Suppressor macrophage (primary cell): ENCODE results near the gene TCEAL3.
A peak's percentile ranks its signal among the peaks of the same experiment; 100 is the strongest.
"Not testable (repeated sequence)": the region's sequence is repeated elsewhere in the genome, so short reads cannot be mapped to it uniquely, and the experiment has no call there.

Experiments used
- DNase-seq, 4 experiments: peaks; one replicate each; pipeline ENCODE4 v3.0.0-alpha.2; 2020 to 2022

The TCEAL3 gene

DNA sequence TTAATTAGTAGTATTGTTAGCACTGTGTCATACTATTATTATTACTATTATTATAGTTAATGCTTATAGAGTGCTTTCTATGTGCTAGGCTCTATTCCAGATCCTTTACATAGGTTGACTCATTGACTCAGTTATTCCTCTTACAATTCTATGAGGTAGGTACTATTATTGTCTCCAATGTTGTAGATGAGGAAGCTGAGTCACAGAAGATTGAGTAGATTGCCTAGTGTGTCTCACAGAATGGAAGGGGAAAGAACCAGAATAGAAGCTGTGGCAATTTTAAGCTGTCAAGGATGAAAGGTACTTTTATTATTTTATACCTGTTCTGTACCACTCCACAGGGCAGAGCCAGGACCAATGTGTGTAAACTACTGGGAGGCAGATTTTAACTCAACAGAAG is 19.1 kb downstream of the TCEAL3 start:
- DNase-seq, result peak in 3 of 4 experiments; percentile 4 to 55 (median 34)

DNA sequence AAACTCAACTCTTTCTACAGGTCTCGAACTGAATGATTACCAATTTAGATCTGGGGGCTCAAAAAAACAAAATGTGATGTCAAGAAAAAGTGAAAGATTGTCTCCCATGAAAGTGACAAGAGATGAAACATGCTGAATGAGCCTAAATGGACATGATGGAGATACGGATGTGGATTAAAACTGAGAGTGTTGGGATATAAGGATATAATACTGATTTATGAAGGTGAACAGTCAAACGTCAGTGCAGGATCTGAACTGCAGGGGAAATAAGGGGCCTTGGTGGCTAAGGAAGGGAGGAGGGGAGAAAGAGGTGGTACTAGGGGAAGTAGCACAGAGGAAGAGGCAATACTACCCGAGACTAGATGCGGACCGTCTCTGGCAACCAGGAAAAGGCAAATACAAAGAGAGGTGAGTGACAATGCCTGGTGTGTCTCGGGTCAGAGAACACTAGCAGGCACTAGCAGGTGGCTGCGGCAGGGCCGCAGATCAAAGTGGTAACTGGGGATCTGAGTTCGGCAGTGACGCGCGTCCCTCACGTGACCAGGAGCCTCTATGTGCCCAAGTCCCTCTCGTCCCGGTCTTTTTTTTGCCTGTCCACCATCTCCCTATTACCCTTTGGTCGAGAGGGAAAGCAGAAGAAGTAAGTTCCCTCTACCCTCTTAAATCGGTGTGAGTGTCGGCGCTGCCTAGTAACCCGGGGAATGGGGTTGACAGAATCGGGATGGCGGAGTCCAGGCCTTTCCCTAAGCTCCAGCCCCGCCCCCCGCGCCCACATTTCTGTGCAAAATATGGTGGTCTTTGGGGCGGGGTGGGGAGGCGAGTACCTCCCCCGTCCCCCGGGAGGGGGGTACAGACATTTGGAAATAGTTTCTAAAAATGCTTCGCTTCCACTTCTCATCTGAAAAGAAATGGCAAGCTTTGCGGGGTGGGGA is 20.9 kb downstream of the TCEAL3 start, which contains the start of gene TCEAL1:
TCEAL1 (plus strand) TSS at position 590 of the 932 bp plus-strand sequence. CDS start 942 bp downstream, outside the sequence.
- peak; percentile 17 to 58 (median 44) for DNase-seq

DNA sequence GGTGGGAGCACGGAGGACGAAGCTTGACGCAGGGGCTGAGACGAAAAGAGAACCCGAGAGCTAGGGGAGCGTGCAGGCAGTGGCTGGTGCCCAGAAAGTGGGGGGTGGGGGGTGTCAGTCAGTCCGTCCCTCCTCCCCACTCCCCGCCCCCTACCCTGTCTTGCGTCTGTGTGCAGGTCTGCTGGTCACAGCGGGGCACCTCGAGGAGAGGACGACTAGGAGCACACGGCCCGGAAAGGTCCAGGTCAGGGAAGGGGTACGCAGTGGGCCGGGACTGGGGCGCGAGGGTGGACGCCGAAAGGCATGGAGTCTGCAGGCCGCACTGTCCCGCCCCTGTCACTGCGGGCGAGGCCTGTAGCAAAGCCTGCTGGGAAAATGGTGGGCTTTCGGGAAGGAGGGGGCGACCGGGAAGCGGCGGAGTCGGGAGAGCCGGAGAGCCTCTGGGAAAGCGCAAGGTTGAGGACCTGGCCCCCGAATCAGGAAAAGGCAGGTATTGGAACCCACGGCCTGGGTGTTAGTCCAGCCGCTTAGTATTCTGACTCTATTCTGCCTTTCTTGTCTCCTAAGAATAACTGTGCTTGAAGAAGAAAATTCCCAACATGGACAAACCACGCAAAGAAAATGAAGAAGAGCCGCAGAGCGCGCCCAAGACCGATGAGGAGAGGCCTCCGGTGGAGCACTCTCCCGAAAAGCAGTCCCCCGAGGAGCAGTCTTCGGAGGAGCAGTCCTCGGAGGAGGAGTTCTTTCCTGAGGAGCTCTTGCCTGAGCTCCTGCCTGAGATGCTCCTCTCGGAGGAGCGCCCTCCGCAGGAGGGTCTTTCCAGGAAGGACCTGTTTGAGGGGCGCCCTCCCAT is 21.8 kb downstream of the TCEAL3 start:
- DNase-seq, result peak; percentile 29 to 73 (median 52)

DNA sequence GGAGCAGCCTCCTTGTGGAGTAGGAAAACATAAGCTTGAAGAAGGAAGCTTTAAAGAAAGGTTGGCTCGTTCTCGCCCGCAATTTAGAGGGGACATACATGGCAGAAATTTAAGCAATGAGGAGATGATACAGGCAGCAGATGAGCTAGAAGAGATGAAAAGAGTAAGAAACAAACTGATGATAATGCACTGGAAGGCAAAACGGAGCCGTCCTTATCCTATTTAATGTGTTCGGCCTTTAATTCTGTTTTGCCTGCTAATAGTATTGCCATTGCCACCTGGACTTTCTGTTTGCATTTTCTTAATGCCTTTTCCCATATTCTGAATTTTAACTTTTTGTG is 22.4 kb downstream of the TCEAL3 start:
- DNase-seq, result no peak

DNA sequence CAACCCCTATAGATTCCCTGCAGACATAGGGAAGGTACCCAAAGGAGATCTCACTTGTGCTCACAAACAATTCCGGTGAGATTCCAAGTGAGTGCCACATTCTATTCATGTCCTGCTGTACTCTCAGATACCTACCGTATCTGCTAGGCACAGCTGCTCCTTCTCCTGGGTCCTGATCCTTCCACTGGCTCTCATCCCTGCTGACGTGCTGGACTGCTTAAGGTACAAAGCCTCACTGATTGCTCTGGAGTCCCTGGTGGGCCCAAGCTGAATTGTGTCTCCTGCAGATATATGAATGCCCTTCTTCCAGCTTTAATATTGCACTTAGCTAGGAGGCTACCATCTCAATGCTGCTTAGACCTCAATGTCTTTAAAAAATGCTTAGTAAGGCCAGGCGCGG is 23.4 kb downstream of the TCEAL3 start:
- DNase-seq, result no peak

DNA sequence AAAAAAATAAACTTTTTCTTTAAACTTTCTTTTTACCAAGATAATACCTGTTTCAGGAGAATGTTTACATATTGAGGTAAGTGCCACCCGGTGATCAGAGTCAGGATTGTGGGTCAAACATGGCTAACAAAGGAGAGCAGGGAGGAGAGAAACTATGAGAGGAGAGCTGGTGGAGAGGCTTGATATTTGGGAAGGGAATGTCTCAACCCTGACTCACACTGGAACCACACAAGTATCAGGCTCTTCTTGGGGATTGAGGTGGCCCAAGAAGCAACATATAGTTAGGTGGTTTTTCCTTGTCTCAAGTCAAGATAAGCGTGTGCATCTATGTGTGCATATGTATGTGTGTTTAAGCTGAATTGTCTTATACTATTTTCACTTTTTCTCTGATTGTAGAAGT is 27.7 kb downstream of the TCEAL3 start:
- DNase-seq, result no peak

DNA sequence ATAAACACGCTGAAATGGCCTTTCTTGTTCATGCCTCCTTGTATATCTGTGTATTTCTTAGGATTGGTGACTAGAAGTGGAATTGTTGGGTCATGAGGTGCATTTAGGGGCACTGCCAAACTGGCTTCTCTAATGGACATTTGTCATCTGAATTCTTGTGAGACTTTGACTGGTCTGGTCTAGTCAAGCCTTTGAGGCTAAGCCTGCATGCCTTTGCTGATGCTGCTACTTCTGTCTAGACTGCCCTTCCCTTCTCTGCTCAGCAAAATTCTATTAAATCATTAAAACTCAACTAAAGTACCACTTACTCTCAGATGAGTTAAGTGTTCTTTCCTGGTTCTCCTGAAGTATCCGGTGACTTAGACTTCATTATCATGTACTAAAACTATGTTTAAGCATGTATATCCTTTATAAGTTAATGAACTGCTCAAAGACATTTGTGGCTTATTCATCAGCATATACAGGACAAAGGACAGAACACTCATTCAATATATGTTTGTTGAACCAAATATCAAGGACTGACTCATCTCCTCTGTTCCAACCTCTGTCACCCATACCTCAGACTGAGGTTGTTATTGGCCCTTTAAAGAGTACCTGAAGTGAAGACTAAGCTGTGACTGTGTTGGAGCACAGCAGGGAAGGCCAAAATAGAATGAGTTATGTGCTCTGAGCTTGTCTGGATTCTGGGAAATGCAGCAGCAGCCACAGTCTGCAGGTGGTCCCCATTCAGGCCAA is 30.0 kb downstream of the TCEAL3 start:
- no peak for DNase-seq

DNA sequence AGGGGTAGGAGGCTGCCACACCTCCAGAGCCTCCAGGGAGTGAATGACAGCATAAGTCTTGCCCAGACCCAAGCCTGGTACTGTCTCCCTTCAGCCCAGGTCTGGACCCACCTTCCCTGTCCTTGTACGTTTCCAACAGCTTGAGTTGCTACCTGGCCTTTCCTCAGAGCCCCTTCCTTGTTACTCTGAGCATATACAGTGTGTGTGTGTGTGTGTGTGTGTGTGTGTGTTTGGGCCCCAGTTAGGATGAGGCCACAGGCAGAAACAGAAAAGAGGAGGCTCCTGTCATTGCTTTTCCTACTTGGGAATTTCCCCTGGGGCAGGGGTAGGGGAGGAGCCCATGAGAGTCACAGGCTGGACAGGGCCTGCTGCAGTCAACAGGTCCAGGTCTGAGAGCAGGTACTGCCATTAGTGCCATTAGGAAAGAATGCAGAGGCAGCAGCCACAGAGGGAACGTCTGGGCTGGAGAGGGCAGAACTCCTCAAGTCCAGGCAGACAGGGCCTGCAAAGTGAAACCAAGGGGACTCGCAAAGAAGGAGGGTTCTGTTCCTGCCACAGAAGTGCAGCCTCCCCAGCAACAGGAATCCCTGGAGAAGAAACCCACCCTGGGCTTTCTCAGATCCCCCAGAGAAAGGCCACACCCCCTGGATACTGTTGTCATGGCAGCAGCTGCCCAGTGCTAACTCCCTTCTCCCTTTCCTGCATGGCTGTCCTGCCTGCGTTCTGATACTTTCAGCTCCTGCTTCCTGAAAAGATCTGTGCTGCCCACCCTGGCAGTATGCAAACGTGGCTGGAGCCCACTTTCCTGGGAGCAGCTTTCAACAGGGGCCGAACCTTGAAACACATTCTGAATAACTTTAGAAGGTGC is 30.9 kb downstream of the TCEAL3 start:
- DNase-seq, result not testable (repeated sequence)

DNA sequence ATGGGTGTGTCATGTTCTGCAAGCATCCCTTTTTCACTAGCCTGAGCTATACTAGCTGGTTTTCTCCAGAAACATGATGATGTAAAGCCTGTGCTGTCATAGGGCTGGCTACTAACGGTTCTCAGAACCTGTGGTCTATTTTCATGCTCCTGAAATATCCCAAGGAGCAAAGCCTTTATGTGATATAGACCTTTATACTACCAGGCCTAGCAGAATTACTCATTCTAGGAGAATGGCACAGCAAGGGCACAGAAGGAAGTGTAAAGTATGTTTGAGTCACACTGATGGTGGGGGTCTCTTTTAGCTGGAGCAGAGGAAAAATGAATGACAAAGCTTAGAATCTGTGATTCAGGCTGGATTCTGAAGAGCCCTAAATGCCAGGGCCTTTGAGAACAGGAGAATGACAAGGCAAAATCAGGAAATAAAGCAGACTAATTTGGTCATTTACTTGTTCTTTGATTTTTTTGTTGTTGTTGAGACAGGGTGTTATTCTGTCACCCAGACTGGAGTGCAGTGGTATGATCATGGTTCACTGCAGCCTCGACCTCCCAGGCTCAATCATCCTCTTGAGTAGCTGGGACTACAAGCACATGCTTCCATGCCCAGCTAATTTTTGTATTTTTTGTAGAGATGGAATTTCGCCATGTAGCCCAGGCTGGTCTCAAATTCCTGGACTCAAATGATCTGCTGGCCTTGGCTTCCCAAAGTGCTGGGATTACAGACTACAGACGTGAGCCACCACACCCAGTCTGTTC is 32.8 kb downstream of the TCEAL3 start:
- DNase-seq, result no peak

DNA sequence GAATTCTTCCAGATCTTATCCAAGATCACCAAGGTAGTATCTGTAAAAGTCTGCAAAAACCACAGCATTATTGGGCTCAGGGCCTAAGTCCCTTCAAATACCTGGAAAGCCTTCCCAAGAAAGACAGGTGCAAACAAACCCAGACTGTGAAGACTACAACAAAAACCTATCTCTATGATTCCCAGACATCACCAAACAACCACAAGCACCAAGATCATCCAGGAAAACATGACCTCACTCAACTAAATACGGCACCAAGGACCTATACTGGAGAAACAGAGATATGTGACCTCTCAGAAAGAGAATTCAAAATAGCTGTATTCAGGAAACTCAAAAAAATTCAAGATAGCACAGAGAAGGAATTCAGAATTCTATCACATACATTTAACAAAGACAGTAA is 36.4 kb downstream of the TCEAL3 start:
- no peak for DNase-seq

DNA sequence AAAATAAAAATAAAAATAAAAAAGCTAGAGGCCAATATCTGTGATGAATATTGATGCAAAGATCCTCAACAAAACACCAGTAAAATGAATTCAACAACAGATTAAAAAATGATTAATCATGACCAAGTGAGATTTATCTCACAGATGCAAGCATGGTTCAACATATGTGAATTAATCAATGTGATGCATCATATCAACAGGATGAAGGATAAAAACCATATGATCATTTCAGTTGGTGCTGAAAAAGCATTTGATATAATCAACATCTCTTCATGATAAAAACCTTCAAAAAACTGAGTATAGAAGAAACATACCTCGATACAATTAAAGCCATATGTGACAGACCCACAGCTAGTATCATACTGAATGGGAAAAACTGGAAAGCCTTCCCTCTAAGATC is 39.9 kb downstream of the TCEAL3 start:
- no peak for DNase-seq

DNA sequence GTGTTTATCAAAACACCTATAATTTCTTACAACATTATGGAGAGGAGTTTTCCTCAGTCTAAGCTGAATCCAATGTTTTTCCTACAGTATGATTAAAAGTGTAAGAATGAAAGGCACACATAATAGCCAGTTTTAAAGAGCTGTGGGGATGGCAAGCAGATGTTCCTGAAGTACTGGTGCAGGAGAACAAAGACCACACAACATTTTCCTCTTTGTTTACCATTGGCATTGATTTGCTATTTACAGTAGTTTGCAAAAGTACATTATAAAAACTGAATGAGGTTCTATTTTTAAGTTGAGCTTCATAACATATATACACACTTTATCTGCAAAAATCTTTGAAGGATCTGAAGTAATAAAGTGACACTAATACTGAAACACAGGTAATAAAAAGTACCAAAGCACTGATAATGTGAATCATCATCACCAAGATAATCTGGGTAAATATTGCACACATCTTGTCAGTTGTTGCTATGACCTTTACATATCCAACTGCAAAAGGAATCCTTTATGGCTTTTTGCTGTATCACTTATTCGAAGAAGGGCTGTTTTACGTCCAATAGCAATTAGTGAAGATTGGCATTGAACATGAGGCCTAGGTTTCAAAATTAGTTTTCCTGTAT is 43.5 kb downstream of the TCEAL3 start:
- no peak for DNase-seq

DNA sequence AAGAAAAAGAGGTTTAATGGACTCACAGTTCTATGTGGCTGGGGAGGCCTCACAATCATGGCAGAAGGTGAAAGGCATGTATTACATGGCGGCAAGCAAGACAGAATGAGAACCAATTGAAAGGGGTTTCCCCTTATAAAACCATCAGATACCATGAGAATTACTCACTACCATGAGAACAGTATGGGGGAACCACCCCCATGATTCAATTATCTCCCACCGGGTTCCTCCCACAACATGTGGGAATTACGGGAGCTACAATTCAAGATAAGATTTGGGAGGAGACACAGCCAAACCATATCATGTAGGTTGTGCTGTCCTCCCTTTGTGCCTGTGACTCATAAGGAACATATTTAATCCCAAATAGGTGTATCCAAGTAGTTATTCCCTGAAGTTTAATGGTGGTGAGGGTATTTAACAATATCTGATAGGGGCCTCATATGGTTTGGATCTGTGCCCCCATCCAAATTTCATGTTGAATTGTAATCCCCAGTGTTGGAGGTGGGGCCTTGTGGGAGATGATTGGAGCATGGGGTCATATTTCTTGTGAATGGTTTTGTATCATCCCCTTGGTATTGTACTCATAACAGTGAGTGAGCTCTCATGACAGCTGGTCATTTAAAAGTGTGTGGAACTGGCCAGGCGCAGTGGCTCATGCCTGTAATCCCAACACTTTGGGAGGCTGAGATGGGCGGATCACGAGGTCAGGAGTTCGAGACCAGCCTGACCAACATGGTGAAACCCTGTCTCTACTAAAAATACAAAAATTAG is 47.7 kb downstream of the TCEAL3 start:
- not testable (repeated sequence) for DNase-seq

DNA sequence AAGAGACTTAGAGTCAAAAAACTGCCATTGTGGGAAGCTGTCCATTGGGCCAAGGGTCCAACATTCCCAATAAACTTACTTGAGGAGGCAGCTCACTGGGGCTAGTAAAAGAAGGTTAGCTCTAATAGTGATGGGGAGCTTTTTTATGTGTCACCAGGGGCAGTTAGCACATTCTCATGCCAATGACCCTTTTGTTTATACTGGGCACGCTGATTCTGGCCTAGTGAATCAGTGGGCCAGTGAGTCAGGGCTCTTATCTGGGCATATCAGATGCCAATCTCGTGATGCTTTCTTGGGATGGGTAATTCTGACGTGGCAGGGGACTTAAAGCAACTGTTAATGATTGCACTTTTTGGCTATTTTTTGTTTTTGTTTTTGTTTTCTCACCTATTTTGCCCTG is 48.9 kb downstream of the TCEAL3 start:
- DNase-seq, result no peak

DNA sequence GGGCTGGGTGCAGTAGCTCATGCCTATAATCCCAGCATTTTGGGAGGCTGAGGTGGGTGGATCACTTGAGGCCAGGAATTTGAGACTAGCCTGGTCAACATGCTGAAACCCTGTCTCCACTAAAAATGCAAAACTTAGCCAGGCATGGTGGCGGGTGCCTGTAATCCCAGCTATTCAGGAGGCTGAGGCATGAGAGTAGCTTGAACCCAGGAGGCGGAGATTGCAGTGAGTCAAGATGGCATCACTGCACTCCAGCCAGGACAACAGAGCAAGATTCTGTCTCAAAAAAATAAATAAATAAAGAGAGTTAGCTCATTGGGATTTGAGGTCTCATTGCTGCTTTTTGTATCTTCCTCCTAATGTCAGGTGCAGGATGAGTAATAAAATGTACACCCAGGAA is 49.3 kb downstream of the TCEAL3 start:
- not testable (repeated sequence) for DNase-seq

DNA sequence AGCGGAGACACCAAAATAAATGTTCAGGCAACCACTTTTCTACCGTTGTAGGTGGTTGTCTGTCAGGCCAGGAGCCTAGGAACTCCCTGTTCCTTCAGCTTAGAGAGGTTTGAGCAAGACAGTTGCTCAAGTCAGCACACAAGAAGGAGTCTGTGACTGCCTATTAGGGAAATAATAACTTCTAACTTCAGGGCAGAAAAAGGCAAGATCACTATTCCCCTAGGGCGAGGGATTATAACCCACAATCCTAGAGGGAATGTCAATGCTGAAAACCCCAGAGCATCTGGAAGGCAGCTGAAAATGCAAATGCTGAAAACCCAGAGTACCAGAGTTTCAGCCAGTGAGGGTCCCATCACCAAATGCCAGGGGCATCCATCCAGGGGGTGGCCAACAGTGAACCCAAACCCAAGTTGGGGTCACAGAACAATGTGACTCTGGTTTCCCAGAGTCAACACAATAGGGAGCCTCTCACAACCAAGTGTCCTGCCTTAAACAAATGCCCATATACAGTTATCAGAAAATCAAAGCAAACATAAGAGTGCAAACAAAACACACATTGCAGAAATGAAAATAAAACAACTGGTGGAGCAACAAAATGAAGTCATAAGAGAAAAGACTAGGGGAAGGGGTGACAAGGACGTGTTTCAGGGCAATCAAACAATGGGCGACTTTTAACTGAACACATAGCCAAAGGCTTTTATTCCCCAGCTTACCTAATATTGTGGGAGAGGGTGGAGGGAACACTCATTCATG is 51.1 kb downstream of the TCEAL3 start:
- no peak for DNase-seq

DNA sequence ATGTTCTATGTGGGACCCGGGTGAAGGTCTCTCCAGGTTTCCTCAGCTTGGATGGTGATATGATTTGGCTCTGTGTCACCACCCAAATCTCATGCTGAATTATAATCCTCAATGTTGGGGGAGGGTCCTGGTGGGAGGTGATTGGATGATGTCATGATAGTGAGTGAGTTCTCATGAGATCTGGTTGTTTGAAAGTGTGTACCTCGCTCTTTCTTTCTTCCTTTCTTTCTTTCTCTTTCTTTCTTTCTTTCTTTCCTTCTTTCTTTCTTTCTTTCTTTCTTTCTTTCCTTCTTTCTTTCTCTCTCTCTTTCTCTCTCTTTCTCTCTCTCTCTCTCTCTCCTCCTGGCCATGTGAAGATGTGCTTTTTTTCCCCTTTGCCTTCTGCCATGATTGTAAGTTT is 51.7 kb downstream of the TCEAL3 start:
- DNase-seq, result not testable (repeated sequence)
